Neural progenitor cell (in vitro differentiated cells): ENCODE results near the gene FARP2. TPM values are rescaled to one million over a fixed set of nuclear protein-coding genes. Genes with fewer than 3 reads are reported as not detected.
"Not testable (repeated sequence)": the region's sequence is repeated elsewhere in the genome, so short reads cannot be mapped to it uniquely, and the experiment has no call there.

ENCODE experiments used
- DNase-seq: peaks from one replicate; pipeline ENCODE4 v3.0.0-alpha.2; 2016; ENCODE audit warnings: low spot score
- H2AFZ ChIP-seq: fragments of 200-600 bp; sonication (generic); replicated peaks from 2 replicates; pipeline ENCODE4 v1.6.1; 2016; ENCODE audit warnings: antibody characterized with exemption
- H3F3A ChIP-seq: fragments of 200-600 bp; sonication (generic); 2 replicates; pipeline ENCODE4 v1.6.1; 2016; ENCODE audit warnings: antibody characterized with exemption, low read depth
- H3K27ac ChIP-seq: fragments of 200-600 bp; sonication (generic); 2 replicates; pipeline ENCODE4 v1.5.1; 2016; ENCODE audit warnings: mild to moderate bottlenecking
- H3K27me3 ChIP-seq: fragments of 200-600 bp; sonication (generic); 2 replicates; pipeline ENCODE4 v1.6.1; 2016; ENCODE audit warnings: mild to moderate bottlenecking, moderate library complexity
- H3K36me3 ChIP-seq: fragments of 200-600 bp; sonication (generic); 2 replicates; pipeline ENCODE4 v1.5.1; 2016
- H3K4me1 ChIP-seq: fragments of 200-600 bp; sonication (generic); 2 replicates; pipeline ENCODE4 v1.6.1; 2016; ENCODE audit warnings: mixed run types
- H3K4me2 ChIP-seq: fragments of 200-600 bp; sonication (generic); 2 replicates; pipeline ENCODE4 v1.6.1; 2016
- H3K4me3 ChIP-seq: fragments of 200-600 bp; sonication (generic); 2 replicates; pipeline ENCODE4 v1.5.1; 2016
- H3K79me2 ChIP-seq: fragments of 200-600 bp; sonication (generic); 2 replicates; pipeline ENCODE4 v1.6.1; 2016; ENCODE audit warnings: low read depth
- H3K9ac ChIP-seq: fragments of 200-600 bp; sonication (generic); 2 replicates; pipeline ENCODE4 v1.6.1; 2016
- H3K9me3 ChIP-seq: fragments of 200-600 bp; sonication (generic); 2 replicates; pipeline ENCODE4 v1.5.1; 2016; ENCODE audit warnings: low read depth
- H4K20me1 ChIP-seq: fragments of 200-600 bp; sonication (generic); 2 replicates; pipeline ENCODE4 v1.6.1; 2016; ENCODE audit warnings: low read depth
- H3K27ac Mint-ChIP-seq: 3 replicates; pipeline ENCODE4 v1.8.0; 2021; ENCODE audit warnings: mixed read lengths
- H3K27me3 Mint-ChIP-seq: 2 replicates; pipeline ENCODE4 v1.8.0; 2022; ENCODE audit warnings: low read depth, mild to moderate bottlenecking, inconsistent platforms, moderate library complexity, mixed read lengths; ENCODE audit not compliant: insufficient read depth
- H3K36me3 Mint-ChIP-seq: 3 replicates; pipeline ENCODE4 v1.8.0; 2021; ENCODE audit warnings: mixed read lengths
- H3K4me1 Mint-ChIP-seq: 3 replicates; pipeline ENCODE4 v1.8.0; 2021; ENCODE audit warnings: mixed read lengths
- H3K4me3 Mint-ChIP-seq: 3 replicates; pipeline ENCODE4 v1.8.0; 2021; ENCODE audit warnings: mild to moderate bottlenecking, moderate library complexity, mixed read lengths
- H3K9me3 Mint-ChIP-seq: 3 replicates; pipeline ENCODE4 v1.8.0; 2020; ENCODE audit warnings: mixed read lengths
- EZH2 ChIP-seq: fragments of 200-600 bp; sonication (generic); IDR thresholded peaks from 2 replicates; pipeline ENCODE4 v1.6.1; 2017; ENCODE audit warnings: antibody characterized with exemption, mild to moderate bottlenecking, moderate library complexity
- EZH2phosphoT487 ChIP-seq: fragments of 200-600 bp; sonication (generic); IDR thresholded peaks from 2 replicates; pipeline ENCODE4 v1.6.1; 2017; ENCODE audit warnings: antibody characterized with exemption
- total RNA-seq: library from RNA; depleted of rRNA; stranded (reverse); fragments of >200 nt; gene quantifications from 2 replicates; pipeline ENCODE4 v1.2.3, GENCODE V29; 2015; ENCODE audit warnings: low replicate concordance
- TF ChIP-seq, protein P1 (sequence below): fragments of 200-600 bp; sonication (generic); IDR thresholded peaks from 2 replicates; pipeline ENCODE4 v1.5.1; 2017; ENCODE audit warnings: antibody characterized with exemption, mild to moderate bottlenecking

FARP2 gene
- total RNA-seq, 1 donor from 2014 or later: 32.3 TPM

DNA sequence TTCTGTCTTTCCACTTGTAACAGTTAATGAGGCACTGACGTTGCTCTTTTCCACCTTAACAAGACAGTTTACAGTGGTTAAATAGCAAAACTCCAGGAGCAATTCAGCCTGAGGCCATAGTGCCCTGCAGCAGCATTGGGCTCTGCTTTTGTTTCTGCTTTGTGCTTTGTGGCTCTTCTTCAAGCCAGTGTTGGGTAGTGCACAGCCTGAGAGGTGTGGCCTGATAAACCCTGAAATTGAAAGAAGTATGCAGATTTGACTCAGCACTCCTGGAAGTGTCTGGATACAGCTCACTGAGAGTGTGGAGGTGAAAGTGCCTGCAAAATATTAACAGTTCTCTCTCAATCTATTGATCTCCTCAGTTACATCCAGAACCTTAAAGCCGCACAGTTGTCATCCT lies 89.3 kb downstream of the FARP2 start:
- Mint-ChIP-seq H3K27me3 (no peaks in the 10 kb centered on the region), H3K36me3 (no peaks in the 10 kb centered on the region), H3K4me1 (no peaks in the 10 kb centered on the region), H3K4me3 (no peak overlapping the region), H3K27ac (no peak overlapping the region), H3K9me3 (no peaks in the 10 kb centered on the region)
- Histone ChIP-seq H3K4me2 (no peak overlapping the region), H3K27ac (no peak overlapping the region), H3K9me3 (no peaks in the 10 kb centered on the region), H3K4me3 (no peak overlapping the region), H3K9ac (no peak overlapping the region), H3K27me3 (no peaks in the 10 kb centered on the region), H2AFZ (no peak overlapping the region), H4K20me1 (no peaks in the 10 kb centered on the region), H3F3A (no peaks in the 10 kb centered on the region), H3K4me1 (no peaks in the 10 kb centered on the region), H3K79me2 (no peaks in the 10 kb centered on the region), H3K36me3 (no peaks in the 10 kb centered on the region)
- TF ChIP-seq, protein P1, sequence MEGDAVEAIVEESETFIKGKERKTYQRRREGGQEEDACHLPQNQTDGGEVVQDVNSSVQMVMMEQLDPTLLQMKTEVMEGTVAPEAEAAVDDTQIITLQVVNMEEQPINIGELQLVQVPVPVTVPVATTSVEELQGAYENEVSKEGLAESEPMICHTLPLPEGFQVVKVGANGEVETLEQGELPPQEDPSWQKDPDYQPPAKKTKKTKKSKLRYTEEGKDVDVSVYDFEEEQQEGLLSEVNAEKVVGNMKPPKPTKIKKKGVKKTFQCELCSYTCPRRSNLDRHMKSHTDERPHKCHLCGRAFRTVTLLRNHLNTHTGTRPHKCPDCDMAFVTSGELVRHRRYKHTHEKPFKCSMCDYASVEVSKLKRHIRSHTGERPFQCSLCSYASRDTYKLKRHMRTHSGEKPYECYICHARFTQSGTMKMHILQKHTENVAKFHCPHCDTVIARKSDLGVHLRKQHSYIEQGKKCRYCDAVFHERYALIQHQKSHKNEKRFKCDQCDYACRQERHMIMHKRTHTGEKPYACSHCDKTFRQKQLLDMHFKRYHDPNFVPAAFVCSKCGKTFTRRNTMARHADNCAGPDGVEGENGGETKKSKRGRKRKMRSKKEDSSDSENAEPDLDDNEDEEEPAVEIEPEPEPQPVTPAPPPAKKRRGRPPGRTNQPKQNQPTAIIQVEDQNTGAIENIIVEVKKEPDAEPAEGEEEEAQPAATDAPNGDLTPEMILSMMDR: no peak
- DNase-seq: no peak

DNA sequence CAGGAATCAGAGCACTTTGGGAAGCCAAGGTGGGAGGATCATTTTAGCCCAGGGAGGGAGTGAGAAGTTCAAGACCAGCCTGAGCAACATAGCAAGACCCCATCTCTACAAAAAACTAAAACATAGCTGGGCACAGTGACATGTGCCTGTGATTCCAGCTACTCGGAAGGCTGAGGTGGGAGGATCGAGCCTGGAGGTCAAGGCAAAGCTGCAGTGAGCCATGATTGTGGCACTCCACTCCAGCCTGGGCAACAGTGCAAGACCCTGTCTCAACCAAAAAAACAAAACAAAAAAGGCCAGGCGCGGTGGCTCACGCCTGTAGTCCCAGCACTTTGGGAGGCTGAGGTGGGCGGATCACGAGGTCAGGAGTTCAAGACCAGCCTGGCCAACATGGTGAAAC lies 94.0 kb downstream of the FARP2 start:
- H3K4me1 Mint-ChIP-seq, H3K4me3 ChIP-seq, H3K9ac ChIP-seq: not testable (repeated sequence)

DNA sequence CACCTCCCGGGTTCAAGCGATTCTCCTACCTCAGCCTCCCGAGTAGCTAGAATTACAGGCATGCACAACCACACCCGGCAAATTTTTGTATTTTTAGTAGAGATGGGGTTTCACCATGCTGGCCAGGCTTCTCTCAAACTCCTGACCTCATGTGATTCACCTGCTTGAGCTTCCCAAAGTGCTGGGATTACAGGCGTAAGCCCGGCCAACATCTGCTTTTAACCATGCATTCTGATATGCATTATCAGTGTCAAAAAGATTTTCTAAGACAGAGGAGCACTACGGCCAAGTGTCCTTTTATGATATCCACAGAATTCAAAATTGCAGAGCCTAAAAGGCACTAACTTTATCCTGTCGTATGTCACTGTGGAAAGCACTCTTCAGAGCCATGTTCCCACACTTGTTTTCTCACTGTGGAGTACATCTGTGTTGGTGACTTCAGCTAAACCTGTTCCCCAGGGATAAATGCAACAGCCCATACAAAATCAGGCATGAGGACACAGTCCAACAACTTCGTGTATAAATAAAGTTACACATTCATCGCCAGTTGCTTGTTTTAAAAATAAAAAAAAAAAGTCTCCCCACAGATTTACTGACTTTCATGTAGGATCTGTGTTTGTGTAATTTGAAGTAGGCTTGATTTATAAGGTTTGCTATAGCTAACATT lies 95.9 kb downstream of the FARP2 start:
- TF ChIP-seq EZH2phosphoT487: no peak
- no peak for TF ChIP-seq EZH2
- TF ChIP-seq, protein P1: no peak
- Histone ChIP-seq H4K20me1 (no peaks in the 10 kb centered on the region), H3K4me2 (no peak overlapping the region), H3K9ac (no peak overlapping the region), H2AFZ (no peak overlapping the region), H3K4me1 (no peaks in the 10 kb centered on the region), H3F3A (no peaks in the 10 kb centered on the region), H3K27me3 (no peaks in the 10 kb centered on the region), H3K4me3 (no peak overlapping the region), H3K9me3 (no peaks in the 10 kb centered on the region), H3K36me3 (no peaks in the 10 kb centered on the region), H3K27ac (no peak overlapping the region), H3K79me2 (no peaks in the 10 kb centered on the region)
- no peak for DNase-seq
- no peaks in the 10 kb centered on the region for H3K4me1 Mint-ChIP-seq
- no peak overlapping the region for H3K27ac Mint-ChIP-seq
- H3K27me3 Mint-ChIP-seq: no peaks in the 10 kb centered on the region
- no peak overlapping the region for H3K4me3 Mint-ChIP-seq
- H3K9me3 Mint-ChIP-seq: no peaks in the 10 kb centered on the region
- H3K36me3 Mint-ChIP-seq: no peaks in the 10 kb centered on the region

More for the DNA sequence above, 94.0 kb downstream of the FARP2 start:
- not testable (repeated sequence) for H3K27ac Mint-ChIP-seq, H3K36me3 Mint-ChIP-seq, H3K36me3 ChIP-seq, H3K27me3 Mint-ChIP-seq, H3K9me3 ChIP-seq, H3K4me2 ChIP-seq, H3K27ac ChIP-seq, H3K4me3 Mint-ChIP-seq, H3K79me2 ChIP-seq, H3K4me1 ChIP-seq, DNase-seq, H3K27me3 ChIP-seq, H2AFZ ChIP-seq, H4K20me1 ChIP-seq, H3K9me3 Mint-ChIP-seq, H3F3A ChIP-seq

DNA sequence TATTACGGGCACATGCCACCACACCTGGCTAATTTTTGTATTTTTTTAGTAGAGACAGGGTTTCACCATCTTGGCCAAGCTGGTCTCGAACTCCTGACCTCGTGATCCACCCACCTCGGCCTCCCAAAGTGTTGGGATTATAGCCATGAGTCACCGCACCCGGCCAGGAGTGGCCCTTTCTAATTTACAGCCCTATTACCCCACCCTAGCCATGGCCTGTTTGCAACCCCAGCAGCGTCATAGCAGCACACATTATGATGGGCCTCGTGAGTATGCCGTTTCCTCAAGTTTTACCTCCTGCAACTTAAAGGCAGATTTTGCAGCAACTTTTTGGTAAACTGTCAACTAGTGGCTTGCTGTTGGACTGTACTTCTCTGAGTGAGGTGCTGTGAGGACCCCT lies 97.8 kb downstream of the FARP2 start:
- not testable (repeated sequence) for H3K4me3 Mint-ChIP-seq, H3K27me3 Mint-ChIP-seq, H3K79me2 ChIP-seq

More for the DNA sequence above, 97.8 kb downstream of the FARP2 start:
- H3K4me1 Mint-ChIP-seq, H3F3A ChIP-seq, H3K4me3 ChIP-seq, H3K9me3 Mint-ChIP-seq, H2AFZ ChIP-seq, DNase-seq, H3K36me3 Mint-ChIP-seq, H3K9ac ChIP-seq, H3K27ac Mint-ChIP-seq, H3K4me2 ChIP-seq, H3K4me1 ChIP-seq, H3K36me3 ChIP-seq, H3K9me3 ChIP-seq, H3K27ac ChIP-seq, H3K27me3 ChIP-seq, H4K20me1 ChIP-seq: not testable (repeated sequence)
